ENCODE data around the gene CALML5.

The CALML5 gene

GRCh38 chr10:5540891-5541290, 41.5 kb upstream of the CALML5 start:
- peaks cover 32% of the 10 kb centered on the region for H3K9me3 ChIP-seq (ENCODE audit: insufficient read depth, low read depth, low read length)
- H3K9ac ChIP-seq (ENCODE audit: low read depth, low read length) = no peak overlapping the region
- H3K27me3 ChIP-seq (ENCODE audit: insufficient read depth, low read length) = no peaks in the 10 kb centered on the region
- no peaks in the 10 kb centered on the region; the same call in 1 of the 2 replicates for H3K4me1 ChIP-seq (ENCODE audit: insufficient read depth, low read length)
- H3K4me3 ChIP-seq (ENCODE audit: low read length) = no peak overlapping the region
- WGBS = 92% methylated on average over 3 of the region's 3 CpGs
- no peak overlapping the region for H3K27ac ChIP-seq (ENCODE audit: low read depth, low read length)
- no peaks in the 10 kb centered on the region for H3K36me3 ChIP-seq (ENCODE audit: insufficient read depth, low read length)

- no peak overlapping the region for H3K9ac ChIP-seq (ENCODE audit: low read depth, low read length)
- WGBS = 95% methylated on average over 9 of the region's 9 CpGs
- H3K36me3 ChIP-seq (ENCODE audit: insufficient read depth, low read length) = no peaks in the 10 kb centered on the region
- H3K9me3 ChIP-seq (ENCODE audit: insufficient read depth, low read depth, low read length) = peaks cover 32% of the 10 kb centered on the region
- no peak overlapping the region for H3K4me3 ChIP-seq (ENCODE audit: low read length)
- no peaks in the 10 kb centered on the region for H3K27me3 ChIP-seq (ENCODE audit: insufficient read depth, low read length)
- H3K4me1 ChIP-seq (ENCODE audit: insufficient read depth, low read length) = no peaks in the 10 kb centered on the region; the same call in 1 of the 2 replicates
- no peak overlapping the region for H3K27ac ChIP-seq (ENCODE audit: low read depth, low read length)
Measured at GRCh38 chr10:5540080-5540479, 40.7 kb upstream of the CALML5 start.

GRCh38 chr10:5538892-5539651, 39.7 kb upstream of the CALML5 start:
- Histone ChIP-seq H3K9me3 (ENCODE audit: insufficient read depth, low read depth, low read length) (peaks cover 28% of the 10 kb centered on the region), H3K4me3 (ENCODE audit: low read length) (no peak overlapping the region), H3K27ac (ENCODE audit: low read depth, low read length) (no peak overlapping the region), H3K27me3 (ENCODE audit: insufficient read depth, low read length) (no peaks in the 10 kb centered on the region), H3K36me3 (ENCODE audit: insufficient read depth, low read length) (no peaks in the 10 kb centered on the region), H3K9ac (ENCODE audit: low read depth, low read length) (no peak overlapping the region), H3K4me1 (ENCODE audit: insufficient read depth, low read length) (no peaks in the 10 kb centered on the region; the same call in 1 of the 2 replicates)
- WGBS = 91% methylated on average over 19 of the region's 19 CpGs

- Histone ChIP-seq H3K9ac (ENCODE audit: low read depth, low read length) (no peak overlapping the region), H3K27ac (ENCODE audit: low read depth, low read length) (no peak overlapping the region), H3K4me3 (ENCODE audit: low read length) (no peak overlapping the region), H3K9me3 (ENCODE audit: insufficient read depth, low read depth, low read length) (peaks cover 22% of the 10 kb centered on the region), H3K36me3 (ENCODE audit: insufficient read depth, low read length) (no peaks in the 10 kb centered on the region), H3K4me1 (ENCODE audit: insufficient read depth, low read length) (no peaks in the 10 kb centered on the region; the same call in 1 of the 2 replicates), H3K27me3 (ENCODE audit: insufficient read depth, low read length) (no peaks in the 10 kb centered on the region)
- 87% methylated on average over 9 of the region's 9 CpGs for WGBS
Measured at GRCh38 chr10:5538446-5538845, 39.1 kb upstream of the CALML5 start.

- H3K27me3 ChIP-seq (ENCODE audit: insufficient read depth, low read length) = no peaks in the 10 kb centered on the region
- H3K4me3 ChIP-seq (ENCODE audit: low read length) = no peak overlapping the region
- H3K9me3 ChIP-seq (ENCODE audit: insufficient read depth, low read depth, low read length) = peaks cover 15% of the 10 kb centered on the region
- no peak overlapping the region for H3K27ac ChIP-seq (ENCODE audit: low read depth, low read length)
- 86% methylated on average over 6 of the region's 6 CpGs for WGBS
- H3K36me3 ChIP-seq (ENCODE audit: insufficient read depth, low read length) = no peaks in the 10 kb centered on the region
- no peak overlapping the region for H3K9ac ChIP-seq (ENCODE audit: low read depth, low read length)
- H3K4me1 ChIP-seq (ENCODE audit: insufficient read depth, low read length) = no peaks in the 10 kb centered on the region; the same call in 1 of the 2 replicates
Measured at GRCh38 chr10:5537684-5538083, 38.3 kb upstream of the CALML5 start.

- Histone ChIP-seq H3K9ac (ENCODE audit: low read depth, low read length) (no peak overlapping the region), H3K36me3 (ENCODE audit: insufficient read depth, low read length) (no peaks in the 10 kb centered on the region), H3K27ac (ENCODE audit: low read depth, low read length) (no peak overlapping the region), H3K9me3 (ENCODE audit: insufficient read depth, low read depth, low read length) (peaks cover 6% of the 10 kb centered on the region; the same call in 1 of the 2 replicates), H3K27me3 (ENCODE audit: insufficient read depth, low read length) (no peaks in the 10 kb centered on the region), H3K4me3 (ENCODE audit: low read length) (no peak overlapping the region), H3K4me1 (ENCODE audit: insufficient read depth, low read length) (no peaks in the 10 kb centered on the region; the same call in 1 of the 2 replicates)
- WGBS = 92% methylated on average over 7 of the region's 7 CpGs
Measured at GRCh38 chr10:5536486-5537081, 37.2 kb upstream of the CALML5 start.

- WGBS = 91% methylated on average over 7 of the region's 8 CpGs
- H3K27me3 ChIP-seq (ENCODE audit: insufficient read depth, low read length) = no peaks in the 10 kb centered on the region
- no peaks in the 10 kb centered on the region for H3K9me3 ChIP-seq (ENCODE audit: insufficient read depth, low read depth, low read length)
- no peak overlapping the region for H3K4me3 ChIP-seq (ENCODE audit: low read length)
- H3K36me3 ChIP-seq (ENCODE audit: insufficient read depth, low read length) = no peaks in the 10 kb centered on the region
- H3K4me1 ChIP-seq (ENCODE audit: insufficient read depth, low read length) = no peaks in the 10 kb centered on the region; the same call in 1 of the 2 replicates
- H3K9ac ChIP-seq (ENCODE audit: low read depth, low read length) = no peak overlapping the region
- no peak overlapping the region for H3K27ac ChIP-seq (ENCODE audit: low read depth, low read length)
Measured at GRCh38 chr10:5534880-5535856, 35.8 kb upstream of the CALML5 start.

GRCh38 chr10:5534051-5534821, 34.9 kb upstream of the CALML5 start:
- WGBS = 92% methylated on average over 38 of the region's 38 CpGs
- no peaks in the 10 kb centered on the region for H3K27me3 ChIP-seq (ENCODE audit: insufficient read depth, low read length)

GRCh38 chr10:5533098-5533731, 33.8 kb upstream of the CALML5 start:
- Histone ChIP-seq H3K9ac (ENCODE audit: low read depth, low read length) (no peak overlapping the region), H3K36me3 (ENCODE audit: insufficient read depth, low read length) (no peaks in the 10 kb centered on the region), H3K27me3 (ENCODE audit: insufficient read depth, low read length) (no peaks in the 10 kb centered on the region), H3K4me3 (ENCODE audit: low read length) (no peak overlapping the region), H3K4me1 (ENCODE audit: insufficient read depth, low read length) (no peaks in the 10 kb centered on the region), H3K27ac (ENCODE audit: low read depth, low read length) (no peak overlapping the region), H3K9me3 (ENCODE audit: insufficient read depth, low read depth, low read length) (no peaks in the 10 kb centered on the region)
- WGBS = 93% methylated on average over 21 of the region's 21 CpGs

More at GRCh38 chr10:5534051-5534821, 34.9 kb upstream of the CALML5 start:
- Histone ChIP-seq H3K27ac (ENCODE audit: low read depth, low read length) (no peak overlapping the region), H3K4me1 (ENCODE audit: insufficient read depth, low read length) (no peaks in the 10 kb centered on the region; the same call in 1 of the 2 replicates), H3K36me3 (ENCODE audit: insufficient read depth, low read length) (no peaks in the 10 kb centered on the region), H3K9ac (ENCODE audit: low read depth, low read length) (no peak overlapping the region), H3K4me3 (ENCODE audit: low read length) (no peak overlapping the region), H3K9me3 (ENCODE audit: insufficient read depth, low read depth, low read length) (no peaks in the 10 kb centered on the region)

- no peaks in the 10 kb centered on the region for H3K4me1 ChIP-seq (ENCODE audit: insufficient read depth, low read length)
- H3K27ac ChIP-seq (ENCODE audit: low read depth, low read length) = no peak overlapping the region
- WGBS = 93% methylated on average over 6 of the region's 6 CpGs
- no peaks in the 10 kb centered on the region for H3K27me3 ChIP-seq (ENCODE audit: insufficient read depth, low read length)
- no peak overlapping the region for H3K4me3 ChIP-seq (ENCODE audit: low read length)
- H3K9ac ChIP-seq (ENCODE audit: low read depth, low read length) = no peak overlapping the region
- H3K36me3 ChIP-seq (ENCODE audit: insufficient read depth, low read length) = no peaks in the 10 kb centered on the region
- no peaks in the 10 kb centered on the region for H3K9me3 ChIP-seq (ENCODE audit: insufficient read depth, low read depth, low read length)
Measured at GRCh38 chr10:5532618-5533097, 33.3 kb upstream of the CALML5 start.
